Caco-2 (cell line): ENCODE results near the gene GINS1. TPM values are rescaled to one million over a fixed set of nuclear protein-coding genes. Genes with fewer than 3 reads are reported as not detected.

ENCODE experiments used
- BruUV-seq: library from RNA; stranded (reverse); fragments of 400-500 nt; replicated peaks from 2 replicates; lab custom pipeline; 2021; lab: Mats Ljungman, UMichigan
- CTCF ChIA-PET: fragments of 300-600 bp; sonication (Branson Sonifier 250); formaldehyde crosslinking; loops from one replicate; lab custom pipeline; 2022; ENCODE audit warnings: antibody characterized with exemption; lab: Charles Lee
- POLR2A ChIA-PET: fragments of 300-600 bp; sonication (Branson Sonifier 250); formaldehyde crosslinking; loops from one replicate; lab custom pipeline; 2022; ENCODE audit warnings: antibody characterized with exemption; lab: Charles Lee
- DNase-seq, 2 experiments: peaks; one replicate each; pipeline versions ENCODE4 v3.0.0 to v3.0.0-alpha.2; 2020 to 2022
- H3K27me3 ChIP-seq: replicated peaks from 2 replicates; pipeline ENCODE4 v1.6.0; 2011; ENCODE audit warnings: low read length; ENCODE audit not compliant: control insufficient read depth, insufficient read depth
- H3K36me3 ChIP-seq: 2 replicates; pipeline ENCODE4 v1.5.1; 2011; ENCODE audit warnings: low read length; ENCODE audit not compliant: control insufficient read depth, insufficient read depth
- H3K4me1 ChIP-seq: fragments of 250-450 bp; sonication (Bioruptor Pico); 2 replicates; pipeline ENCODE4 v1.5.1; 2020; ENCODE audit warnings: mild to moderate bottlenecking
- H3K4me3 ChIP-seq: 2 replicates; pipeline ENCODE4 v1.5.1; 2011; ENCODE audit warnings: low read depth, mild to moderate bottlenecking, control low read depth, low read length
- H3K9me3 ChIP-seq: fragments of 250-450 bp; sonication (Bioruptor Pico); 2 replicates; pipeline ENCODE4 v1.5.1; 2020; ENCODE audit warnings: mild to moderate bottlenecking, moderate library complexity
- H3K27ac Mint-ChIP-seq: one replicate; pipeline ENCODE4 v1.8.0; 2022; ENCODE audit warnings: mixed read lengths; ENCODE audit not compliant: unreplicated experiment
- H3K27me3 Mint-ChIP-seq: one replicate; pipeline ENCODE4 v1.8.0; 2022; ENCODE audit warnings: mixed read lengths; ENCODE audit not compliant: insufficient read depth, unreplicated experiment
- H3K36me3 Mint-ChIP-seq: one replicate; pipeline ENCODE4 v1.8.0; 2022; ENCODE audit warnings: mild to moderate bottlenecking, mixed read lengths; ENCODE audit not compliant: insufficient read depth, unreplicated experiment
- H3K4me1 Mint-ChIP-seq: one replicate; pipeline ENCODE4 v1.8.0; 2022; ENCODE audit warnings: low read depth, mixed read lengths; ENCODE audit not compliant: unreplicated experiment
- H3K4me3 Mint-ChIP-seq: one replicate; pipeline ENCODE4 v1.8.0; 2022; ENCODE audit warnings: mild to moderate bottlenecking, moderate library complexity, mixed read lengths; ENCODE audit not compliant: unreplicated experiment
- H3K9me3 Mint-ChIP-seq: one replicate; pipeline ENCODE4 v1.8.0; 2022; ENCODE audit warnings: mixed read lengths; ENCODE audit not compliant: unreplicated experiment
- CTCF ChIP-seq, 2 experiments: fragments of 200-600 bp in 1 of 2; IDR thresholded peaks; 1 replicate in 1 of 2; 2 replicates in 1 of 2; pipeline versions ENCODE4 v1.5.1 to v1.8.0; 2011 to 2022; ENCODE audit warnings: antibody characterized with exemption in 1 of 2, control low read depth in 1 of 2, inconsistent platforms in 1 of 2, low read depth in 1 of 2, low read length in 1 of 2, mild to moderate bottlenecking in 1 of 2, moderate library complexity in 1 of 2; ENCODE audit not compliant: insufficient read depth in 1 of 2, severe bottlenecking in 1 of 2, unreplicated experiment in 1 of 2
- intact Hi-C: fragments of 100-400 bp; cut with micrococcal nuclease; formaldehyde crosslinking; loops from one replicate; pipeline ENCODE4 v1.10.0; 2022; ENCODE audit not compliant: unreplicated experiment
- total RNA-seq: library from RNA; stranded (reverse); gene quantifications from 2 replicates; pipeline ENCODE4 v1.2.3, GENCODE V29; 2022

The GINS1 gene
- total RNA-seq, 1 experiment from 2014 or later, result 50.9 TPM

- Histone ChIP-seq H3K9me3 (no peaks in the 10 kb centered on the region), H3K36me3 (no peaks in the 10 kb centered on the region; the same call in 1 of the 2 replicates), H3K27me3 (no peaks in the 10 kb centered on the region), H3K4me3 (no peak overlapping the region), H3K4me1 (no peaks in the 10 kb centered on the region)
- no peaks in the 10 kb centered on the region for H3K27me3 Mint-ChIP-seq
- H3K27ac Mint-ChIP-seq, result no peak overlapping the region
- H3K36me3 Mint-ChIP-seq, result no peaks in the 10 kb centered on the region
- POLR2A ChIA-PET, result no interaction called here
- no TSS peak for BruUV-seq
- no peak overlapping the region for H3K4me3 Mint-ChIP-seq
- no peaks in the 10 kb centered on the region for H3K9me3 Mint-ChIP-seq
- no peak for DNase-seq
- intact Hi-C loops, result no loop called here
- H3K4me1 Mint-ChIP-seq, result no peaks in the 10 kb centered on the region
- CTCF ChIA-PET, result no interaction called here
- no peak for TF ChIP-seq CTCF (IDR thresholded peaks at IDR 0.05; ENCODE audit: insufficient read depth in 1 of 2, low read depth in 1 of 2, low read length in 1 of 2, severe bottlenecking in 1 of 2, unreplicated experiment in 1 of 2)
Measured at GRCh38 chr20:25489221-25489871, 81.9 kb downstream of the GINS1 start.

GRCh38 chr20:25490656-25491445 lies 83.4 kb downstream of the GINS1 start:
- Mint-ChIP-seq H3K9me3 (no peaks in the 10 kb centered on the region), H3K27ac (no peak overlapping the region), H3K4me1 (no peaks in the 10 kb centered on the region), H3K27me3 (no peaks in the 10 kb centered on the region), H3K36me3 (no peaks in the 10 kb centered on the region), H3K4me3 (no peak overlapping the region)
- H3K4me3 ChIP-seq, result no peak overlapping the region
- BruUV-seq, result no TSS peak
- no peaks in the 10 kb centered on the region for H3K4me1 ChIP-seq
- no peaks in the 10 kb centered on the region for H3K9me3 ChIP-seq
- H3K36me3 ChIP-seq, result no peaks in the 10 kb centered on the region; the same call in 1 of the 2 replicates
- DNase-seq, result no peak
- CTCF ChIA-PET, result no interaction called here
- POLR2A ChIA-PET, result no interaction called here
- H3K27me3 ChIP-seq, result no peaks in the 10 kb centered on the region
- intact Hi-C loops, result no loop called here
- no peak for TF ChIP-seq CTCF (IDR thresholded peaks at IDR 0.05; ENCODE audit: insufficient read depth in 1 of 2, low read depth in 1 of 2, low read length in 1 of 2, severe bottlenecking in 1 of 2, unreplicated experiment in 1 of 2)

GRCh38 chr20:25491446-25492038 lies 84.1 kb downstream of the GINS1 start:
- Histone ChIP-seq H3K4me1 (no peaks in the 10 kb centered on the region), H3K4me3 (no peak overlapping the region), H3K27me3 (no peaks in the 10 kb centered on the region), H3K9me3 (no peaks in the 10 kb centered on the region), H3K36me3 (no peaks in the 10 kb centered on the region; the same call in 1 of the 2 replicates)
- Mint-ChIP-seq H3K4me1 (no peaks in the 10 kb centered on the region), H3K4me3 (no peak overlapping the region), H3K27ac (no peak overlapping the region), H3K27me3 (no peaks in the 10 kb centered on the region), H3K9me3 (no peaks in the 10 kb centered on the region), H3K36me3 (no peaks in the 10 kb centered on the region)
- POLR2A ChIA-PET, result no interaction called here
- CTCF ChIA-PET, result no interaction called here
- no peak for TF ChIP-seq CTCF (IDR thresholded peaks at IDR 0.05; ENCODE audit: insufficient read depth in 1 of 2, low read depth in 1 of 2, low read length in 1 of 2, severe bottlenecking in 1 of 2, unreplicated experiment in 1 of 2)
- no peak for DNase-seq
- BruUV-seq, result no TSS peak
- intact Hi-C loops, result no loop called here
